ENCODE measurements around the gene EFNA5. TPM values are rescaled to one million over a fixed set of nuclear protein-coding genes. Genes with fewer than 3 reads are reported as not detected.

Gene EFNA5
- total RNA-seq: 3.8 and 5.8 TPM in 2 replicates

GRCh38 chr5:107670932-107671741, at the start of gene EFNA5:
TSS of gene EFNA5 (minus strand) at chr5:107670937.

